NOMO-1 treated with dmso at 0.1 percent for 144 hours (cell line): Measurements from ENCODE around the gene C16orf89.
"Not testable (repeated sequence)": the region's sequence is repeated elsewhere in the genome, so short reads cannot be mapped to it uniquely, and the experiment has no call there.

ENCODE experiments used
- DNase-seq: peaks from one replicate; lab custom pipeline; 2025; ENCODE audit not compliant: unreplicated experiment; lab: John Stamatoyannopoulos, UW

C16orf89 gene

DNA sequence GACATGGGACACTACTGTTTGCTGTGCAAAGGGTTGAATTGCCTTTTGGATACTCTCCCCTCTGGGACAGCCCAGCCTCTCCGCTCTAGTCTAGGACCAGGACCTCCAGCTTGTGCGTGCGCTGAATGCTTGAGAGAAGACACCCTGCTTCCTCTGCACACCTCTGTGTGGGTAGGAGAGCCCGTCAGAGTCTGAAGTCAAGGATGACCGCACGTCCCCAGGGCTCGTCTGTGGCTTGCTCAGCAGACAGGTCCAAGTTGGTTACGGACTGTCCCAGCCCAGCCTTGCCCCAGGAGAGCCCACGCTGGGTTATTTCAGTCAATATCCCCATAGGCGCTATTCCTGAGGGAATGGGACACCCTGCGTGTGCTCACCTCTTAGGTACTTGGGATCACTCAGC lies 3.7 kb downstream of the C16orf89 start:
- no peak for DNase-seq

GRCh38 chr16:5060073-5060641 lies 5.6 kb downstream of the C16orf89 start:
- DNase-seq: no peak

- no peak for DNase-seq
Observed at GRCh38 chr16:5059386-5060072, 6.2 kb downstream of the C16orf89 start.

DNA sequence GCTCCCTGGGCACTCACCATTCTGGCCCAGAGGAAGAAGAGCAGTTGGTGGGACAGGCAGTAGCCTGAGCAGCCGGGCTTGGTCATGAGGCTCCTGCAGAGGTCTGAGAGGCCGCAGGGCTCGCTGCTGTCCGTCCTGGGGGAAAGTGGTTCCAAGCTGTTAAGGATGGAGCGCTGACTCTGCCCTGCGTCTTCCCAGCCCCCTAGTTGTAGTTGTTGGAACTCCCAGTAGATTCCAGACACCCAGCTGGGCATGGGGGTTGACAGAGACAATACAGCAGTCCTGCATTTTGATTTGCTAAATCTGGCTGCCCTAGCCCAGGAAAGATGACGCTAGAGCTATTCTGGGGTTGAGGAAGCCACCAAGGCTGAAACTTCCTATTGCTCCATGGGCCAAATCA lies 7.3 kb downstream of the C16orf89 start:
- DNase-seq: no peak

DNA sequence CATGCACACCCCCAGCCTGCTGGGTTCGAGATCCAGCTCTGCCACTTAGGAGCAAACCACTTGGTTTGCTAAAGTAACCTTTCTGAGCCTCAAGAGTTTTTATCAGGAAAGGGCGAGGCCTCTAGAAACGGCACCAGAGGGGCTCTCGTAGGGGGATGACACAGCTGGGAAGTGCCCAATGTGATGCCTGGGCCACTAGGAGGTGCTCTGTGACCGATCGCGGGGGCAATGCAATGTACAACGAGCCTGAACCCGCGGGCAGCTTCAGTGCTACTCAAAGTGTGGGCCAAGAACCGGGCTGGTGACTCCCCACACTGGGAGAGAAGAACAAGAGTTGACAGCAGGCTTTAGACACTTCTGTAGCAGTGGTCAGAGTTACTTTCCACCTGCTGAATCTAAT lies 9.4 kb downstream of the C16orf89 start:
- DNase-seq: peak; percentile 8

GRCh38 chr16:5054876-5055865 lies 10.6 kb downstream of the C16orf89 start:
- no peak for DNase-seq

- DNase-seq: no peak
Observed at GRCh38 chr16:5046914-5047313, 18.8 kb downstream of the C16orf89 start.

DNA sequence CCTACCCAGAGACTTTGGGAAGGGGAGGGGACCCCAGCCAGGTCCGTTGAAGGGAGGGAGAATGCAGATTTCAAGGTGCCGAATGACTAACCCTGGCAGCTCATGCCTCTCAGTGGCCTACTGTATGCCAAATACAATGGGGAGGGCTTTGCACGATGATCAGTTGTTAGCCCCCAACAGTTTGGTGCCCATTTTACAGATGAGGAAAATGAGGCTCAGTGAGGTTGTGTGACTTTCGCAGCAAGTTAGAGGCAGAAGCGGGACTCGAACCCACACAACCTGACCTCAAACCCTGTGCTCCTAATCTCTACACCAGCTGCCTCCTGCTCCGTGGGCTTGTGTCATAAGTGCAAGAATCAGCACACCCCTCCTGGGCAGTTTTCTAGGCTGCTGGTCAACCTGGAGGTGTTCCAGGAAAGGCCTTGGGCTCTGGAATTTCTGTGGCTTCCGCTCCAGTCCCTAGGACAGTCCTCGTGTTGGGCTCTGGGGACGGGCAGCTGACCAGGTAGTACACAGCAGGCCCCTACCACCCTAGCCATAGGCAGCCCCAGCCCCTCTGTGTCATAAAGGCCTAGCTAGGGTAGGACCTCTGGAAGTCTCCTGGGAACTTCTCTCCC lies 20.1 kb downstream of the C16orf89 start:
- no peak for DNase-seq

GRCh38 chr16:5044581-5044980 lies 21.2 kb downstream of the C16orf89 start:
- DNase-seq: not testable (repeated sequence)

- DNase-seq: no peak
Observed at GRCh38 chr16:5044011-5044540, 21.7 kb downstream of the C16orf89 start.

- no peak for DNase-seq
Observed at GRCh38 chr16:5042574-5043171, 23.1 kb downstream of the C16orf89 start.

- DNase-seq: no peak
Observed at GRCh38 chr16:5041600-5042133, 24.1 kb downstream of the C16orf89 start.

GRCh38 chr16:5040451-5040850 lies 25.3 kb downstream of the C16orf89 start:
- no peak for DNase-seq

DNA sequence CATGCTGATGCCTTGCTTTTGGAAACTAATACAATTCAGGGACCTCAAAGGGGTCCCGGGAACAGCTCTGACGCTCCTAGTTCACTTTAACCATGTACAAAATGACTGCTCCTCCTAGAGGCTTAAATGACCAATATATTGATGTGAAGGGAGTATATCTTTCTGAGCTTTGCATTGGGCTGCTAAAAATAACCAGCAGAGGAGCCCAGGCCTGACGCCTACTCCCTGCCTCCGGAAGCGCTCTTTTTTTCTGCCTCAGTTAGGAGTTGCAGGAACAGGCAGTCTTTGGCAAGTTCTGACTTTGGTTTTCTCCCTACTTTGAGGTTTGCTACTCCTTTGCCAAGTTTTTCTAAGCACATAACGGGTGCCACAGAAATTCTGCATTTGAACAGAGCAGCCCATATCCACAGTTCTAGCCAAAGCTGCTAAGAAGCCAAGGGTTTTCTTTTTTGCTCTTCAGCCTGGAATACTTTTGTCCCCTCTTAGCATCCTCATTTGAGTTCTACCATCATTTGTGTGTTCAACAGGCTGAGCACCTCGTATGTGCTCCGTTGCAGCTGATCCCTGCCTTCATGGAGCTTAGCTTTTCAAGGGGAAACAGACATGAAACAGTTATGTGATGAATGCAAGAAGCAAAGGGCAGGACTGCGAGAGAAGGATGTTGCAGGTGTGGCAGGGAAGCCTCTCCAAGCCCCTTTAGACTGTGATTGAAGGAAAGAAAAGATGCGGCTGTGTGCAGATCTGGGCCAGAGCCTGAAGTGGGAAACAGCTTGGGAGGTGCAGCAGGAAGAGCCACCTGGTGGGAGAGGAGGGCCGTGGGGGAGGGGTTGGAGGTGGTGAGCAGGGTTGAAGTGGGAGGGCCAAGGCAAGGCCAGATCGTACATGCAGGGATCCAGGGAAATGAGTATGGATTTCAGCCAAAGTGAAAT lies 29.3 kb downstream of the C16orf89 start:
- DNase-seq: no peak

- DNase-seq: no peak
Observed at GRCh38 chr16:5035909-5036227, 29.9 kb downstream of the C16orf89 start.

DNA sequence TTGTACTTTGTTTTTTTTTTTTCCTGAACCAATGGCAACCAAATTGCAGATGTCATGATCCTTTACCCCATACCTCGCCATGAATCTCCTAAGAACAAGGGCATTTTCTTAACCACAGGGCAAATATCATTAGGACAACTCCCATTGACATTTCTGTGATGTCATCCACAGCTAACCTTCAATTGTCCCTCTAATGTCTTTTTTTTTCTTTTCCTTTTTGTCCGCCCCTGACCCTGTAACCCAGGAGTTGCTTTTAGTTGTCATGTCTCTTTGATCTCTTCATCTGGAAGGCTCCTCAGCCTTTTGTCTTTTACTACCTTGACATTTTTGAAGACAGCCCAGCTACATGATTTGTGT lies 31.6 kb downstream of the C16orf89 start:
- no peak for DNase-seq

GRCh38 chr16:5033256-5034166 lies 32.2 kb downstream of the C16orf89 start, which contains the start of gene NAGPA:
NAGPA (minus strand) TSS chr16:5033935; CDS start chr16:5033914, 21 bp downstream.
- peak; percentile 60 for DNase-seq

DNA sequence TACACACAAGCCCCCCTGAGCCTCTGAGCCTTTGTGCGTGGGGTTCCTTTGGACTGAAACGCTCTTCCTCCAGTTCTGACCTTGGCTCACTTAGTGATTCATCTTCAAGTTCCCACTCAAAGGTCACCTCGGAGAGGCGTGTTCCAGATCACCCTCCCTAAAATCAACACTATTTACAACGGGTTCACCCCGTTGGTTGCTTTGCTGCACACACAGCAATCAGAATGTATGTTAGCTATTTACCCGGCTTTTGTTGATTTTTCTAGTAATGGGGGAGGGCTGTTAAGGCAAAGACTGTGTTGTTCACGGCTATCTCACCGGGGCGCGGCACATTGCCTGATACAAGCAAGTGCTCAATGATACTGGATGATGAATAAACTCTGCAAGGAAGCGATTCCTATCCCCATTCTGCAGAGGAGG lies 33.0 kb downstream of the C16orf89 start:
- DNase-seq: no peak
